Upper lobe of left lung (tissue), 4 donors: Measurements from ENCODE around the gene PMVK.

Experiments
- CTCF ChIP-seq, 6 experiments: fragments of 450-650 bp in 4 of 6; fragments of 200-600 bp in 2 of 6; sonication (generic) in 2 of 6; IDR thresholded peaks; one replicate each; pipeline ENCODE4 v1.5.1; 2016 to 2019; ENCODE audit warnings: antibody characterized with exemption in 6 of 6
- POLR2A ChIP-seq, 4 donors: fragments of 450-650 bp; IDR thresholded peaks; one replicate each; pipeline ENCODE4 v1.5.1; 2016 to 2017; ENCODE audit warnings: antibody characterized with exemption in 4 of 4, mild to moderate bottlenecking in 2 of 4

GRCh38 chr1:154959426-154959780, 22.9 kb upstream of the PMVK start:
- TF ChIP-seq CTCF (IDR thresholded peaks at IDR 0.05) (no peak), POLR2A (IDR thresholded peaks at IDR 0.05) (no peak)
